Activated CD8-positive, alpha-beta memory T cell treated with anti-CD3 and anti-CD28 coated beads for 36 hours (primary cell): Measurements from ENCODE around the gene POU2F3. TPM values are rescaled to one million over a fixed set of nuclear protein-coding genes. Genes with fewer than 3 reads are reported as not detected.
"Not testable (repeated sequence)": the region's sequence is repeated elsewhere in the genome, so short reads cannot be mapped to it uniquely, and the experiment has no call there.

Experiments
- CTCF ChIA-PET: fragments of 350-600 bp; sonication (Branson Sonifier 250); formaldehyde crosslinking; loops from one replicate; lab custom pipeline; 2021; ENCODE audit warnings: antibody characterized with exemption; lab: Charles Lee
- POLR2A ChIA-PET: fragments of 350-600 bp; sonication (Branson Sonifier 250); formaldehyde crosslinking; loops from one replicate; lab custom pipeline; 2021; ENCODE audit warnings: antibody characterized with exemption; lab: Charles Lee
- total RNA-seq, 2 experiments: library from RNA; stranded (reverse); gene quantifications; one replicate each; pipeline ENCODE4 v1.2.3, GENCODE V29; 2021

Gene POU2F3
- total RNA-seq, 2 experiments from 2014 or later: not detected

DNA sequence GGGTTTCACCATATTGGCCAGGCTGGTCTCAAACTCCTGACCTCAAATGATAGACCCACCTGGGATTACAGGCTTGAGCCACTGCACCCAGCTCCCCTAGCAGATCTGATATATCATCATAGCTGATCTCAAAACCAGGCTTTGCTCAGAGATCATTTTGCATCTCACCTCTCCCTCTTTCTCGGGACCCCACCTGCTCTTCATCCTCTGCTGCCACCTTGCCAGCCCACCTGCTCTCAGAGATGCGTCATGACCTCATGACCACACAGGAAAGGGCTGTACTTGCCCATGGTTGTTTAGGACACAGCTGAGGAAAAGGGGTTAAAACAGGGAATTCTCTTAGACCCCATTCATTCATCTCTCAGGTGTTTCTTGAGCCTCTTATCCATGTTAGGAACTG, 27.4 kb downstream of the POU2F3 start:
- POLR2A ChIA-PET: no interaction called here
- CTCF ChIA-PET: no interaction called here

DNA sequence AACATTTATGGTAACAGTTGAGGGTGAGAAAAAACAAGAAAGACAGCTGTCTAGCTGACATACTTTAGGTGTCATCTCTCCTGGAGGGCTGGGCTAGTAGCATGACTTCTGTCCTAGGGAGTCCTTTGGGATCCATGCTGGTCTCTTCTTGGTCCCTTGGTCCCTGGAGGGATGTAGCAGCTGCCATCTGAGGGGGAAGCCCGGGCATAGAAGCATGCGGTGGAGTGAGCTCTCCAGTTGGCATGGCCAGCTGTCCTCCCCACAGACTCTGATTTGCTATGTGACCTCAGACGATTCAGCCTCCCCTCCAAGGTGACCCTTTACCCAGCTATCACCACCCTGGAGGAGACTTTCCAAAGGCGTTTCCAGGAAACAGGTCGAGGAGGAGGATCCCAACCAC, 28.7 kb downstream of the POU2F3 start:
- ChIA-PET POLR2A (no interaction called here), CTCF (interaction anchor here (1.6 kb wide), 1 partner anchor 33 kb away, joined by 5 read pairs; no protein-coding TSS in a partner anchor)

DNA sequence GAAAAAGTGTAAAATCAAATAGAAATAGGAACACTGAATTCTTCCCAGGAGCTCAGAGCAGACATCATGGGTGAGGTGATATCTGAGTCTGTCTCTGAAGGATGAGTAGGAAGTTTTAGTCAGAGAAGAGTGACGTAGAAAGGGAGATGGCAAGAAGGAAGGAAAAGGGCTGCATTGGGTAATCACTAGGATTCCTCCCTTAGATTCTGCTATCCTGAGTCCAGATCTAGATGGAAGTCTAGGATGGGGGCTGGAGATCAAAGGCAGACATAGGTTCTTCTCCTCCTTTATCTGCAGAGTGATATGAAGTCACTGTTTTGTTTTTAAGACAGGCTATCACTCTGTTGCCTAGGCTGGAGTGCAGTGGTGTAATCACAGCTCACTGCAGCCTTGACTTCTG, 30.4 kb downstream of the POU2F3 start:
- ChIA-PET POLR2A (no interaction called here), CTCF (no interaction called here)

DNA sequence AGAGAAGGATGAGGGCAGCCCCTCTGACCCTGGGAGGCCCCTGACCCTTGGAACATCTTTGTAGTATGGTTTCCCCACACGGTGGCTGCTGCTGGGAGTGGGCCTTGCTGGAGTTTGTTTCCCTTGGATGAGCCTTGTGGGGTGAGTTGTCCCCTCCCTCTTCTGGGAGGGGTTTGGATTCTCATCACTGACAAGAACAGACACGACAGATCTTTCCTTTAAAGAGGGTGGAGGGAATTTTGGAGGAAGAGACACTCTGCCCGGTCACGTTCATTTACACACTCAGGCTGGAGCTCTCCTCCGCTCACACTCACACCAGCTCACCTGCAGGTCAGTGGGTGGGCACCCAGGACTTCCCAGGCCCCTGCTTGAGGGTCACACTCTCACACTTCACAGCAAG, 31.7 kb downstream of the POU2F3 start:
- ChIA-PET CTCF (no interaction called here), POLR2A (no interaction called here)

GRCh38 chr11:120272303-120272702, 32.4 kb downstream of the POU2F3 start:
- ChIA-PET CTCF (no interaction called here), POLR2A (no interaction called here)

GRCh38 chr11:120273432-120273831, 33.5 kb downstream of the POU2F3 start:
- POLR2A ChIA-PET: no interaction called here
- CTCF ChIA-PET: no interaction called here

DNA sequence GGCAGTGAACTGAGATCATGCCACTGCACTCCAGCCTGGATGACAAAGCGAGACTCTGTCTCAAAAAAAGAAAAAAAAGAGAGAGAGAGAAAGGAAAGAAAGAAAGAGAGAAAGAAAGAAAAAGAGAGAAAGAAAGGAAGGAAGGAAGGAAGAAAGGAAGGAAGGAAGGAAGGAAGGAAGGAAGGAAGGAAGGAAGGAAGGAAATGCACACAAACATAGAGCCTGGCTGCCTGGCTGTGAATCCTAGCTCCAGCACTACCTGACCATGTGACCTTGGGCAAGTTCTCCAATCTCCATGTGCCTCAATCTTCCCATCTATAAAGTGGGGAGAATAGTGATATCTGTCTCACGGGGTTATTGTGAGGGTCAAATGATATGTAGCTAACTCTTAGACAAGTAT, 34.0 kb downstream of the POU2F3 start:
- CTCF ChIA-PET, POLR2A ChIA-PET: not testable (repeated sequence)

DNA sequence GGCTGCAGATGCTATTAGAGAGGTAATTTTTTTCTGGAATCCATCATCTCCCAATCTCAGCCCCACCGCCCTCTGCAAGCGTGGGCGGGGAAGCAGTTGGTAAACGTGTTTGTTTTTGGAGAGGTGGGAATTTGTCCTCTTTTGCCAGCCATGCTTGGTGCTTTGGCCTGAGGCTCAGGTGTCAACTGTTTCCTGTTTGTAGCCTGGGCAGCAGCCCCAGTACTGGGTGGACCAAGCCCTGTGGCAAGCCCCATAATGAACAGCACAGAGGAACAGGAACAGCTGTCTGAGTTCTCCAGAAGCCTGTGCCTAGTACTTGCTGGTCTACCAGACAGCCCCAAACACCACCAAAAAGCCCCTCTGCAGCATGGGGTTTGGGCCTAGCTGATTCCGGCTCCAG, 39.6 kb downstream of the POU2F3 start:
- CTCF ChIA-PET: no interaction called here
- POLR2A ChIA-PET: no interaction called here

GRCh38 chr11:120280600-120281051, 40.7 kb downstream of the POU2F3 start:
- ChIA-PET POLR2A (no interaction called here), CTCF (no interaction called here)

GRCh38 chr11:120281143-120281795, 41.3 kb downstream of the POU2F3 start:
- ChIA-PET CTCF (no interaction called here), POLR2A (no interaction called here)

- ChIA-PET CTCF (no interaction called here), POLR2A (no interaction called here)
These were observed 43.2 kb downstream of the POU2F3 start for GRCh38 chr11:120283124-120283523.

DNA sequence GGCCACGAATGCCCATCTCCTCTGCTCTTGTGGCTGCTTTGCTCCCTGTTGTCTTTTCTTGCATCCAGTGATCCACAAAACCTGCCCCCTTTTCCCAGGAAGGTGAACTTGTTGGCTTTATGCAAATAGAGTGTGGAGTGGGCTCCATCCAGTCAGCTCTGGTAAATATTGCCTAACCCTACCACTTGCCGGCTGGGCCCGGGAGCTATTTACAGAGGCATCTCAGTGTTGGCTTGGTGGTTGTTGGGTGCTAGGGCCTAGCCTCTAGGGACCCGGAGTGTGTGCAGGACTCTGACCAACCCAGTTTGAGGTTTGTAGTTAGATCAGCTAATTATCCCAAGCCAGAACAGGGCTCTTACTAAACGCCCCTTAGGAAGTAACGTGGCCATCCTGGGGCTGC, 44.3 kb downstream of the POU2F3 start:
- ChIA-PET POLR2A (no interaction called here), CTCF (interaction anchor here (1.4 kb wide), 1 partner anchor 18 kb away, joined by 3 read pairs; no protein-coding TSS in a partner anchor)

- CTCF ChIA-PET: no interaction called here
- POLR2A ChIA-PET: no interaction called here
These were observed 45.3 kb downstream of the POU2F3 start for GRCh38 chr11:120285256-120285655.

- ChIA-PET CTCF (interaction anchor here (1.7 kb wide), 1 partner anchor 15 kb away, joined by 10 read pairs; no protein-coding TSS in a partner anchor), POLR2A (no interaction called here)
These were observed 48.1 kb downstream of the POU2F3 start for GRCh38 chr11:120288021-120288420.

GRCh38 chr11:120289426-120289825, 49.5 kb downstream of the POU2F3 start:
- ChIA-PET CTCF (interaction anchor here (1.9 kb wide), 1 partner anchor 12 kb away, joined by 4 read pairs; no protein-coding TSS in a partner anchor), POLR2A (no interaction called here)

GRCh38 chr11:120290956-120291355, 51.0 kb downstream of the POU2F3 start:
- ChIA-PET CTCF (interaction anchor here (1.1 to 1.9 kb wide), 3 partner anchors 11 to 56 kb away, joined by 3 to 4 read pairs (median 3); no protein-coding TSS in a partner anchor), POLR2A (no interaction called here)

DNA sequence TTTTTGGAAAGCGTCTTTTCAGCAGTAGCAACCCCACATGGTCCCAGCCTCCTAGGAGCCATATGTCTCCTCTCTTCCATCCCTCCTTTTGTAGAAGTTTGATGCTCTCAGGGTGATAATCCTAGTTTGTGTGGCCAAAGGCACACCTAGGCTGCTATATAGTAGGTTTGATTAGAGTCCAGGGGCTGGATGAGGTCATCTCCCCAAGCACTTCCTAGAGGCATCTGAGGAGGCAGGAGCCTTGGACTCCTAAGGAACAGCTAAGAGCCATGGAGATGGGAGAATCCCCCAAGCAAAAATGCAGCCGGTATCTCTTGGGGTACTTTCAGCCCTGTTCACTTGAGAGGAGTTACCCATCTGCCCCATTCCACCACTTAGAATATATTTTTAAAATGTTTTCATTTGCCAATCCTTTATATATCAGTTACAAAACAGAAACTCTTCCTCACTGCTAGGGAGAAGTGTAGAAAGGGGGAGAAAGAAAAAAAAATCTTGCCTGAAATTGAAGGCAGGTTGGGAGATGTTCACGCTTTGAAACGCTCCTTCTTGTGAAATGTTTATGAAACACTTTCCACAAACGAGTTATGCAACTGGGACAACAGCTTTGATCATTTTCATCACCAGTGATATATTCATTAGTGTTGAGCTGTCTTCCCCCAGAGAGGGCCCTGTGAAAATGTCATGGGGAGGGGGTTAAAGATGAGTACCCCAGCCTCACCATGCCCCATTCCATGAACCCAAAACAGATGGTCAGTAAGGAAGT, 53.3 kb downstream of the POU2F3 start:
- POLR2A ChIA-PET: no interaction called here
- CTCF ChIA-PET: interaction anchor here (2.6 kb wide), 1 partner anchor 9 kb away, joined by 8 read pairs; no protein-coding TSS in a partner anchor

DNA sequence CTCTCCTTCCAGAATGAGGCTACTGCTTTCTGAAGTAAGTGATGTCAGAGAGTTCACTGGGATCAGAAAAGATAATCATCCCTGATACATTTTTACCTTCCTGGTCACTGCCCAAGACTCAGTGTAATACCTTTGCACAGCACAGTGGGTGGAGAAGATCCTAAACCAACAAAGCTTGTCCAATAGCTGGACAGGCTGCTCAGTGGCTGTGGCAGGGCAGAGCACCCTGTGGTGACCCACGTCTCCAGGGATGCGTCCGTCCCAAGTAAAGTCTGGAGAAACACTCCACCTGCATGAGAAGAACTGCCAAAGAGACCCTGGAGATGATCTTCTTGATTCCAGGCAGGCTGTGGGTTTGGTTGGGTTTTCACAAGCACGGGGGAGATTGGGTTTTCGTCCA, 54.2 kb downstream of the POU2F3 start:
- POLR2A ChIA-PET: no interaction called here
- CTCF ChIA-PET: interaction anchor here (2.6 kb wide), 1 partner anchor 9 kb away, joined by 8 read pairs; no protein-coding TSS in a partner anchor

DNA sequence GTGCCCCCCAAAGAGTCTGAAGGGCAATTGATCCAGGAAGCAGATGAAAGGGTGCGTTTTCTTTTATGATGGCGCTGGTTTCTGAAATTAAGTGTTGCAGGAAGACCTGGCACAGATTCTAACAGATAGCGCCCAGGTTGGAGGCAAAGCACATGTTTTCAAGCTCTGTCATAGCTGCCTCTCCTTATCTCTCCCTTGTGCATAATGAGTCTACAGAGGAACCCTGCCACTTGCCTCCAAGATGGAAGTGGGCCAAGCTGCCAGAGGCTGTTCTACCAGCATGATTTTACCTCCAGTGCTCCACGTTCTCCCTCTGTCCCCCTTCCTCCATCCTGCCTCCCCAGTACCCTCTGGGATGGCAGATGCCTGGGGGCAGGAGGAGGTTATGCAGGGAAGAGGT, 55.2 kb downstream of the POU2F3 start:
- CTCF ChIA-PET: interaction anchor here (2.6 kb wide), 1 partner anchor 8 kb away, joined by 8 read pairs; no protein-coding TSS in a partner anchor
- POLR2A ChIA-PET: no interaction called here

GRCh38 chr11:120296554-120296953, 56.6 kb downstream of the POU2F3 start:
- CTCF ChIA-PET: interaction anchor here (11.1 kb wide), 1 partner anchor 64 kb away, joined by 159 read pairs; no protein-coding TSS in a partner anchor
- POLR2A ChIA-PET: no interaction called here
